ENCODE measurements around the gene HAT1. TPM values are rescaled to one million over a fixed set of nuclear protein-coding genes. Genes with fewer than 3 reads are reported as not detected.
A peak's percentile ranks its signal among the peaks of the same experiment; 100 is the strongest.

Gene HAT1
- total and polyA plus RNA-seq, 2 of the 4 experiments (the other 2 are of a cell fraction), result 24.4 to 42.1 TPM

DNA sequence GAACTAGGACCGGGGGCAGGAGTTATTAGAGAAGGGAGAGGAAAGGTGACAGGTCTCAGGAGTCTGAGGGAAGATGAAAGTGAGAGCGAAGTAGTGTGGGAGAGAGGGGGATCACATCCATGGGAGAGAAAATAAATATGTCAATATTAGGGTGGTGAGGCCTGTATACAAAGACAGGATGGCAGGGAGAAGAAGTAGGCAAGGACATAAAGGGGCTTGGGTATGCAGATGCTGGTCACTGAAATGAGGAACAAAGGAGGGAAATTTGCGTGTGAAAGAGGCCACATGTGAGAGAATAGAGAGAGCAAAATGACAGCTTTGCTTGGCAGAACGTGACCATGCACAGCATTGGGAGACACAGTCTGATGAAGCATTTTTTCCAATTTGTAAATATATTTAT lies 91.1 kb downstream of the HAT1 start:
- no peaks in the 10 kb centered on the region for H3K9me3 ChIP-seq (ENCODE audit: control insufficient read depth, insufficient read depth, low read length)
- no peak overlapping the region for H4K91ac ChIP-seq (ENCODE audit: insufficient read depth, low read depth, low read length)
- dilution Hi-C loops (cut with HindIII; ENCODE audit: low sequenced_read_pairs, unreplicated experiment) (no loop called here), intact Hi-C loops (cut with micrococcal nuclease) (no loop called here), in situ Hi-C loops (cut with MboI; ENCODE audit: low sequenced_read_pairs) (no loop called here)
- WGBS, 2 experiments (ENCODE audit: extremely low coverage in 2 of 2, insufficient read length in 1 of 2), result 33% methylated on average over 1 of the region's 4 CpGs; no CpG with 5 or more reads in 1 of the 2 experiments
- no peak overlapping the region for H2AK9ac ChIP-seq (replicated peaks; ENCODE audit: low read depth, low read length, poor library complexity)
- no peaks in the 10 kb centered on the region; the same call in 1 of the 2 replicates for H4K20me1 ChIP-seq (ENCODE audit: insufficient read depth, low read length)
- ChIA-PET CTCF (no interaction called here), POLR2A (ENCODE audit: unreplicated experiment) (no interaction called here)
- no peak for ATAC-seq (ENCODE audit: low read depth)
- H3K36me3 ChIP-seq (ENCODE audit: control insufficient read depth, insufficient read depth, low read length), result no peaks in the 10 kb centered on the region
- H3K4me3 ChIP-seq (ENCODE audit: insufficient read depth, low read depth, low read length), result no peak overlapping the region
- TF ChIP-seq RCOR1 (IDR thresholded peaks at IDR 0.05; ENCODE audit: insufficient replicate concordance, low read length) (no peak), POLR2A (IDR thresholded peaks at IDR 0.05; ENCODE audit: low read depth, low read length) (no peak), RAD21 (IDR thresholded peaks at IDR 0.05; ENCODE audit: low read length) (no peak), FOS (IDR thresholded peaks at IDR 0.05; ENCODE audit: low read depth, low read length) (no peak), CHD1 (IDR thresholded peaks at IDR 0.05; ENCODE audit: low read depth, low read length) (no peak), SMC3 (IDR thresholded peaks at IDR 0.05; ENCODE audit: low read depth, low read length) (no peak), MAZ (IDR thresholded peaks at IDR 0.05; ENCODE audit: borderline replicate concordance, low read depth, low read length) (no peak), BHLHE40 (IDR thresholded peaks at IDR 0.05; ENCODE audit: low read depth, low read length) (no peak), RFX5 (IDR thresholded peaks at IDR 0.05; ENCODE audit: low read depth, low read length) (no peak), CEBPB (IDR thresholded peaks at IDR 0.05; ENCODE audit: low read depth, low read length) (no peak), NFE2L2 (IDR thresholded peaks at IDR 0.05; ENCODE audit: low read depth, low read length) (no peak), MAFK (IDR thresholded peaks at IDR 0.05; ENCODE audit: low read depth, low read length) (no peak), MXI1 (IDR thresholded peaks at IDR 0.05; ENCODE audit: borderline replicate concordance, low read depth, low read length) (no peak)
- TF ChIP-seq, protein P1, sequence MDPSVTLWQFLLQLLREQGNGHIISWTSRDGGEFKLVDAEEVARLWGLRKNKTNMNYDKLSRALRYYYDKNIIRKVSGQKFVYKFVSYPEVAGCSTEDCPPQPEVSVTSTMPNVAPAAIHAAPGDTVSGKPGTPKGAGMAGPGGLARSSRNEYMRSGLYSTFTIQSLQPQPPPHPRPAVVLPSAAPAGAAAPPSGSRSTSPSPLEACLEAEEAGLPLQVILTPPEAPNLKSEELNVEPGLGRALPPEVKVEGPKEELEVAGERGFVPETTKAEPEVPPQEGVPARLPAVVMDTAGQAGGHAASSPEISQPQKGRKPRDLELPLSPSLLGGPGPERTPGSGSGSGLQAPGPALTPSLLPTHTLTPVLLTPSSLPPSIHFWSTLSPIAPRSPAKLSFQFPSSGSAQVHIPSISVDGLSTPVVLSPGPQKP (IDR thresholded peaks at IDR 0.05; ENCODE audit: borderline replicate concordance, low read depth, low read length), result no peak
- TF ChIP-seq, protein P2, sequence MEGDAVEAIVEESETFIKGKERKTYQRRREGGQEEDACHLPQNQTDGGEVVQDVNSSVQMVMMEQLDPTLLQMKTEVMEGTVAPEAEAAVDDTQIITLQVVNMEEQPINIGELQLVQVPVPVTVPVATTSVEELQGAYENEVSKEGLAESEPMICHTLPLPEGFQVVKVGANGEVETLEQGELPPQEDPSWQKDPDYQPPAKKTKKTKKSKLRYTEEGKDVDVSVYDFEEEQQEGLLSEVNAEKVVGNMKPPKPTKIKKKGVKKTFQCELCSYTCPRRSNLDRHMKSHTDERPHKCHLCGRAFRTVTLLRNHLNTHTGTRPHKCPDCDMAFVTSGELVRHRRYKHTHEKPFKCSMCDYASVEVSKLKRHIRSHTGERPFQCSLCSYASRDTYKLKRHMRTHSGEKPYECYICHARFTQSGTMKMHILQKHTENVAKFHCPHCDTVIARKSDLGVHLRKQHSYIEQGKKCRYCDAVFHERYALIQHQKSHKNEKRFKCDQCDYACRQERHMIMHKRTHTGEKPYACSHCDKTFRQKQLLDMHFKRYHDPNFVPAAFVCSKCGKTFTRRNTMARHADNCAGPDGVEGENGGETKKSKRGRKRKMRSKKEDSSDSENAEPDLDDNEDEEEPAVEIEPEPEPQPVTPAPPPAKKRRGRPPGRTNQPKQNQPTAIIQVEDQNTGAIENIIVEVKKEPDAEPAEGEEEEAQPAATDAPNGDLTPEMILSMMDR (conservative IDR thresholded peaks at IDR 0.05; ENCODE audit: low read depth, low read length), result no peak
- TF ChIP-seq, protein P3, sequence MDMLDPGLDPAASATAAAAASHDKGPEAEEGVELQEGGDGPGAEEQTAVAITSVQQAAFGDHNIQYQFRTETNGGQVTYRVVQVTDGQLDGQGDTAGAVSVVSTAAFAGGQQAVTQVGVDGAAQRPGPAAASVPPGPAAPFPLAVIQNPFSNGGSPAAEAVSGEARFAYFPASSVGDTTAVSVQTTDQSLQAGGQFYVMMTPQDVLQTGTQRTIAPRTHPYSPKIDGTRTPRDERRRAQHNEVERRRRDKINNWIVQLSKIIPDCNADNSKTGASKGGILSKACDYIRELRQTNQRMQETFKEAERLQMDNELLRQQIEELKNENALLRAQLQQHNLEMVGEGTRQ (IDR thresholded peaks at IDR 0.05; ENCODE audit: low read depth, low read length), result no peak
- no peak overlapping the region for H3K56ac ChIP-seq (ENCODE audit: extremely low read depth, insufficient read depth, low read length)
- H4K5ac ChIP-seq (ENCODE audit: low read depth, low read length), result no peak overlapping the region
- no peak overlapping the region; the same call in 1 of the 2 replicates for H2BK120ac ChIP-seq (ENCODE audit: low read depth, low read length)
- H2BK15ac ChIP-seq (ENCODE audit: low read depth, low read length), result no peak overlapping the region
- H3K4ac ChIP-seq (ENCODE audit: low read depth, low read length), result no peak overlapping the region
- peaks cover 4 to 10% of the 10 kb centered on the region in 2 experiments; a peak in 3 of 4 replicates for H3K79me1 ChIP-seq (ENCODE audit: low read depth in 1 of 2, low read length in 2 of 2)
- H3K9me1 ChIP-seq (ENCODE audit: insufficient read depth, low read length), result 0 out of 2 replicates have a peak, but pooled peaks cover 2% of the 10 kb centered on the region
- no peak for DNase-seq
- no peak overlapping the region for H2AFZ ChIP-seq (replicated peaks; ENCODE audit: low read length, poor library complexity)
- no peak overlapping the region for H2BK5ac ChIP-seq (ENCODE audit: low read depth, low read length, poor library complexity, severe bottlenecking)
- H3K4me1 ChIP-seq (ENCODE audit: control insufficient read depth, insufficient read depth, low read length), result no peaks in the 10 kb centered on the region
- H3K18ac ChIP-seq (ENCODE audit: low read depth, low read length), result no peak overlapping the region
- no TSS peak for BruUV-seq (replicated peaks)
- no peak overlapping the region for H3K9ac ChIP-seq (ENCODE audit: low read depth, low read length)
- H4K8ac ChIP-seq (ENCODE audit: low read depth in 2 of 2, low read length in 2 of 2), result peak overlapping the region in 1 of 2 experiments; percentile 2; a peak in 1 of 4 replicates
- H3K23ac ChIP-seq (ENCODE audit: low read depth, low read length), result no peak overlapping the region
- H3K27me3 ChIP-seq (ENCODE audit: control insufficient read depth, insufficient read depth, low read length), result no peaks in the 10 kb centered on the region
- no peak overlapping the region for H2BK20ac ChIP-seq (ENCODE audit: low read depth, low read length)
- no peak overlapping the region for H2AK5ac ChIP-seq (ENCODE audit: low read depth, low read length)
- H3K27ac ChIP-seq (ENCODE audit: insufficient read depth, low read length), result no peak overlapping the region
- no peak overlapping the region for H3K4me2 ChIP-seq (ENCODE audit: low read depth, low read length)
- no peak overlapping the region for H3K14ac ChIP-seq (replicated peaks; ENCODE audit: low read depth, low read length)

Measured in IMR-90 (cell line).